ENCODE data around the gene DNAJC8.

- TF ChIP-seq TCF12 (IDR thresholded peaks at IDR 0.05; ENCODE audit: low read depth) (no peak), REST (IDR thresholded peaks at IDR 0.05; ENCODE audit: low read depth) (no peak), USF1 (IDR thresholded peaks at IDR 0.05) (no peak)
Observed at GRCh38 chr1:28163496-28164161, 69.2 kb downstream of the DNAJC8 start.
